Adrenal gland (tissue), 5 donors: ENCODE results near the gene SSH3.

ENCODE experiments used
- POLR2A ChIP-seq, 2 donors: fragments of 450-650 bp; IDR thresholded peaks; one replicate each; pipeline ENCODE4 v1.6.1; 2017; ENCODE audit warnings: antibody characterized with exemption in 2 of 2, mild to moderate bottlenecking in 2 of 2, moderate library complexity in 1 of 2
- TF ChIP-seq, protein P1 (sequence below), 6 experiments: fragments of 450-650 bp in 4 of 6; fragments of 200-600 bp in 2 of 6; sonication (generic) in 1 of 6; IDR thresholded peaks; 1 replicate in 5 of 6; 2 replicates in 1 of 6; pipeline versions ENCODE4 v1.5.1 to v1.8.0; 2016 to 2021; ENCODE audit warnings: antibody characterized with exemption in 6 of 6, mild to moderate bottlenecking in 2 of 6, moderate library complexity in 1 of 6
- donor health status: DM: no; HTN: no; CAD: no.

- TF ChIP-seq, protein P1, sequence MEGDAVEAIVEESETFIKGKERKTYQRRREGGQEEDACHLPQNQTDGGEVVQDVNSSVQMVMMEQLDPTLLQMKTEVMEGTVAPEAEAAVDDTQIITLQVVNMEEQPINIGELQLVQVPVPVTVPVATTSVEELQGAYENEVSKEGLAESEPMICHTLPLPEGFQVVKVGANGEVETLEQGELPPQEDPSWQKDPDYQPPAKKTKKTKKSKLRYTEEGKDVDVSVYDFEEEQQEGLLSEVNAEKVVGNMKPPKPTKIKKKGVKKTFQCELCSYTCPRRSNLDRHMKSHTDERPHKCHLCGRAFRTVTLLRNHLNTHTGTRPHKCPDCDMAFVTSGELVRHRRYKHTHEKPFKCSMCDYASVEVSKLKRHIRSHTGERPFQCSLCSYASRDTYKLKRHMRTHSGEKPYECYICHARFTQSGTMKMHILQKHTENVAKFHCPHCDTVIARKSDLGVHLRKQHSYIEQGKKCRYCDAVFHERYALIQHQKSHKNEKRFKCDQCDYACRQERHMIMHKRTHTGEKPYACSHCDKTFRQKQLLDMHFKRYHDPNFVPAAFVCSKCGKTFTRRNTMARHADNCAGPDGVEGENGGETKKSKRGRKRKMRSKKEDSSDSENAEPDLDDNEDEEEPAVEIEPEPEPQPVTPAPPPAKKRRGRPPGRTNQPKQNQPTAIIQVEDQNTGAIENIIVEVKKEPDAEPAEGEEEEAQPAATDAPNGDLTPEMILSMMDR (IDR thresholded peaks at IDR 0.05): no peak
- no peak for TF ChIP-seq POLR2A (IDR thresholded peaks at IDR 0.05)
Measured at GRCh38 chr11:67314218-67314617, 10.9 kb downstream of the SSH3 start.
